Stomach (tissue), 9 donors: ENCODE results near the gene ARG2. TPM values are rescaled to one million over a fixed set of nuclear protein-coding genes. Genes with fewer than 3 reads are reported as not detected.

ENCODE experiments used
- DNase-seq, 2 donors: peaks; one replicate each; pipeline versions ENCODE4 v3.0.0 to v3.0.0-alpha.2; 2013 to 2019
- H3K27ac ChIP-seq, 5 donors: fragments of 200-600 bp in 4 of 5; sonication (generic) in 4 of 5; one replicate each; pipeline ENCODE4 v1.5.1; 2013 to 2019; ENCODE audit warnings: mild to moderate bottlenecking in 1 of 5, moderate library complexity in 1 of 5
- H3K27me3 ChIP-seq, 3 donors: fragments of 200-600 bp; sonication (generic); one replicate each; pipeline ENCODE4 v1.5.1; 2017 to 2019; ENCODE audit warnings: mixed run types in 1 of 3
- H3K36me3 ChIP-seq, 4 donors: fragments of 200-600 bp; sonication (generic); 1 replicate in 3 of 4; 2 replicates in 1 of 4; pipeline ENCODE4 v1.5.1; 2016 to 2019
- H3K4me1 ChIP-seq, 4 donors: fragments of 200-600 bp; sonication (generic); one replicate each; pipeline ENCODE4 v1.5.1; 2016 to 2019
- H3K4me3 ChIP-seq, 4 donors: fragments of 200-600 bp; sonication (generic) in 3 of 4; one replicate each; pipeline ENCODE4 v1.5.1; 2016 to 2019; ENCODE audit warnings: mild to moderate bottlenecking in 1 of 4
- H3K9me3 ChIP-seq, 4 donors: fragments of 200-600 bp; sonication (generic); one replicate each; pipeline ENCODE4 v1.5.1; 2016 to 2019
- EP300 ChIP-seq: sonication (generic); formaldehyde crosslinking; IDR thresholded peaks from one replicate; pipeline ENCODE4 v1.6.1; 2017; ENCODE audit warnings: antibody characterized with exemption
- POLR2A ChIP-seq, 4 donors: fragments of 450-650 bp; IDR thresholded peaks; one replicate each; pipeline ENCODE4 v1.6.1; 2016; ENCODE audit warnings: antibody characterized with exemption in 4 of 4, control low read depth in 2 of 4, mild to moderate bottlenecking in 1 of 4, moderate library complexity in 1 of 4
- POLR2AphosphoS5 ChIP-seq, 3 donors: sonication (generic); formaldehyde crosslinking; IDR thresholded peaks; one replicate each; pipeline ENCODE4 v1.6.1; 2016; ENCODE audit warnings: antibody characterized with exemption in 3 of 3
- WGBS, 5 donors: extraction: QIAGEN DNeasy Blood & Tissue Kit in 3 of 5; methylation state at CpG; one replicate each; pipeline versions ENCODE4 v1.1.5 to v1.1.7; 2013 to 2018; 5-methylcytosine and 5-hydroxymethylcytosine counted together
- intact Hi-C: fragments of 100-400 bp; cut with DNase I; formaldehyde crosslinking; loops from one replicate; pipeline ENCODE4 v1.15.1; 2023; ENCODE audit warnings: low total_unique reads
- polyA plus RNA-seq, 3 donors: library from polyadenylated mRNA; stranded (reverse); fragments of 200-250 nt; gene quantifications; one replicate each; pipeline ENCODE4 v1.2.3, GENCODE V29; 2013
- total RNA-seq, 5 donors: library from RNA; depleted of rRNA; stranded (reverse); fragments of >200 nt; gene quantifications; one replicate each; pipeline versions ENCODE4 v1.1.0 to v1.2.3, GENCODE V29; 2014 to 2016
- TF ChIP-seq, protein P1 (sequence below), 7 experiments: fragments of 450-650 bp in 4 of 7; fragments of 200-600 bp in 3 of 7; sonication (generic) in 3 of 7; IDR thresholded peaks; one replicate each; pipeline ENCODE4 v1.5.1; 2016 to 2019; ENCODE audit warnings: antibody characterized with exemption in 7 of 7, control low read depth in 2 of 7, mild to moderate bottlenecking in 1 of 7
- donor health status: healthy with polysubstance abuse.
- donor health status: Bipolar disorder and iron deficiency.
- donor health status: healthy.

ARG2 gene
- total and polyA plus RNA-seq, 8 donors, result 1.2 to 9.4 (median 4.0) TPM; not detected in 1

- Histone ChIP-seq H3K27ac (peak overlapping the region in 3 of 5 donors; percentile 13 to 31 (median 16)), H3K27me3 (no peaks in the 10 kb centered on the region)
Observed at GRCh38 chr14:67644428-67644827, 24.7 kb downstream of the ARG2 start.

DNA sequence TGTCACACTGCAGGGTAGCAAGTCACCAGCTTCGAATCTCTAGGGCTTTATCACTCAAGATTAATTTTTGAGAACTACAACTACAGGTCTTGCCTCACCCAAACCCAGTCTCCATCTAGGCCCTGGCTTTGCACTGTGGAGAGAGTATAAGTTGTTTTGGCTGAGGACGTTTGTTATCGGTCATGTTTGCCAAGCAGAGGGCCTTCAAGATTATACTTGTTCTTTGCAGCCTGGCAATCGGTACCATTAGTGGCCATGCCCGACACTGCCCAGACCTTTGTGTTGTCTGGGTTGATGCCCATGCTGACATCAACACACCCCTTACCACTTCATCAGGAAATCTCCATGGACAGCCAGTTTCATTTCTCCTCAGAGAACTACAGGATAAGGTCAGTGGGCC is 25.7 kb downstream of the ARG2 start:
- Histone ChIP-seq H3K4me3 (no peak overlapping the region), H3K36me3 (peaks cover 24 to 54% (median 50%) of the 10 kb centered on the region in 4 donors), H3K9me3 (no peaks in the 10 kb centered on the region), H3K27ac (peak overlapping the region in 2 of 5 donors; percentile 16 to 31), H3K27me3 (no peaks in the 10 kb centered on the region), H3K4me1 (peaks cover 0 to 16% (median 6%) of the 10 kb centered on the region in 4 donors)
- TF ChIP-seq, protein P1, sequence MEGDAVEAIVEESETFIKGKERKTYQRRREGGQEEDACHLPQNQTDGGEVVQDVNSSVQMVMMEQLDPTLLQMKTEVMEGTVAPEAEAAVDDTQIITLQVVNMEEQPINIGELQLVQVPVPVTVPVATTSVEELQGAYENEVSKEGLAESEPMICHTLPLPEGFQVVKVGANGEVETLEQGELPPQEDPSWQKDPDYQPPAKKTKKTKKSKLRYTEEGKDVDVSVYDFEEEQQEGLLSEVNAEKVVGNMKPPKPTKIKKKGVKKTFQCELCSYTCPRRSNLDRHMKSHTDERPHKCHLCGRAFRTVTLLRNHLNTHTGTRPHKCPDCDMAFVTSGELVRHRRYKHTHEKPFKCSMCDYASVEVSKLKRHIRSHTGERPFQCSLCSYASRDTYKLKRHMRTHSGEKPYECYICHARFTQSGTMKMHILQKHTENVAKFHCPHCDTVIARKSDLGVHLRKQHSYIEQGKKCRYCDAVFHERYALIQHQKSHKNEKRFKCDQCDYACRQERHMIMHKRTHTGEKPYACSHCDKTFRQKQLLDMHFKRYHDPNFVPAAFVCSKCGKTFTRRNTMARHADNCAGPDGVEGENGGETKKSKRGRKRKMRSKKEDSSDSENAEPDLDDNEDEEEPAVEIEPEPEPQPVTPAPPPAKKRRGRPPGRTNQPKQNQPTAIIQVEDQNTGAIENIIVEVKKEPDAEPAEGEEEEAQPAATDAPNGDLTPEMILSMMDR (IDR thresholded peaks at IDR 0.05), result no peak
- no peak for TF ChIP-seq POLR2A (IDR thresholded peaks at IDR 0.05)
- TF ChIP-seq EP300, result no peak
- no peak for TF ChIP-seq POLR2AphosphoS5 (IDR thresholded peaks at IDR 0.05)
- peak in 1 of 2 donors; percentile 53 for DNase-seq
- intact Hi-C loops, result no loop called here
- 28 to 72% (median 55%) methylated on average over 5 of the region's 5 CpGs for WGBS, 5 donors

More at GRCh38 chr14:67644428-67644827, 24.7 kb downstream of the ARG2 start:
- Histone ChIP-seq H3K36me3 (peaks cover 14 to 44% (median 40%) of the 10 kb centered on the region in 4 donors), H3K4me1 (peaks cover 0 to 16% (median 6%) of the 10 kb centered on the region in 4 donors), H3K9me3 (no peaks in the 10 kb centered on the region), H3K4me3 (no peak overlapping the region)
- intact Hi-C loops, result no loop called here
- no peak for TF ChIP-seq POLR2AphosphoS5 (IDR thresholded peaks at IDR 0.05)
- TF ChIP-seq, protein P1 (IDR thresholded peaks at IDR 0.05), result no peak
- TF ChIP-seq POLR2A (IDR thresholded peaks at IDR 0.05), result no peak
- no peak for TF ChIP-seq EP300
- 85 to 94% (median 92%) methylated on average over 2 of the region's 2 CpGs for WGBS, 5 donors
- no peak for DNase-seq

- no peaks in the 10 kb centered on the region for H3K9me3 ChIP-seq
- WGBS, 5 donors, result 80 to 98% (median 86%) methylated on average over 3 of the region's 3 CpGs
Observed at GRCh38 chr14:67646131-67646530, 26.4 kb downstream of the ARG2 start.

DNA sequence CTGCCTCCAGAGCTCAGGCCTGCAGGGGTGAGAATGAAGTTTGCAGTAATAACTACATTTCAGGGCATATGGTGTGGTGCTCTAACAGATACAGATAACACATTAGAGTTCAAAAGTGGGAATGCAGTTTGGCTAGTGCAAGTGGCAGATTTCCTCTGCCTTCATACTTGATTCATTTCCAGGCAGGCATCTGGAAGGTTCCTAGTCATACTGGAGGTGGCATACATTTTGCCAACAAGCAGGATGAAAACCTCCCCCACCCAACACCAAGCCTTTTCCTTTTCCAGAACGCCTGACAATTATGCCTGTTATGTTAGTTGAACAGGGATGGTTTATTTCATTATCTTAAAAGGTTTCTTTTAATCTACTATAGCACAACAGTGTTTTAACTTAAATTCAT is 30.4 kb downstream of the ARG2 start:
- Histone ChIP-seq H3K4me1 (peaks cover 0 to 4% (median 2%) of the 10 kb centered on the region in 4 donors), H3K27me3 (no peaks in the 10 kb centered on the region), H3K9me3 (no peaks in the 10 kb centered on the region), H3K4me3 (no peak overlapping the region), H3K27ac (no peak overlapping the region), H3K36me3 (peaks cover 63 to 100% (median 97%) of the 10 kb centered on the region in 4 donors)
- WGBS, 5 donors, result 71 to 96% (median 85%) methylated on average over 1 of the region's 1 CpG
- DNase-seq, result no peak
- intact Hi-C loops, result no loop called here
- TF ChIP-seq POLR2AphosphoS5 (IDR thresholded peaks at IDR 0.05) (no peak), POLR2A (IDR thresholded peaks at IDR 0.05) (no peak), EP300 (no peak)

More at GRCh38 chr14:67646131-67646530, 26.4 kb downstream of the ARG2 start:
- peaks cover 31 to 61% (median 57%) of the 10 kb centered on the region in 4 donors for H3K36me3 ChIP-seq
- H3K4me1 ChIP-seq, result peaks cover 0 to 16% (median 6%) of the 10 kb centered on the region in 4 donors
- no peak for TF ChIP-seq EP300
- TF ChIP-seq, protein P1 (IDR thresholded peaks at IDR 0.05), result no peak
- no peak for TF ChIP-seq POLR2A (IDR thresholded peaks at IDR 0.05)
- no peak for TF ChIP-seq POLR2AphosphoS5 (IDR thresholded peaks at IDR 0.05)
- no peaks in the 10 kb centered on the region for H3K27me3 ChIP-seq
- no peak overlapping the region for H3K4me3 ChIP-seq
- peak overlapping the region in 1 of 5 donors; percentile 31 for H3K27ac ChIP-seq
- intact Hi-C loops, result no loop called here
- no peak for DNase-seq

GRCh38 chr14:67650694-67651093 is 31.0 kb downstream of the ARG2 start:
- 78 to 89% (median 83%) methylated on average over 2 of the region's 2 CpGs for WGBS, 5 donors
- Histone ChIP-seq H3K4me1 (no peaks in the 10 kb centered on the region), H3K4me3 (no peak overlapping the region), H3K9me3 (no peaks in the 10 kb centered on the region), H3K27me3 (no peaks in the 10 kb centered on the region), H3K36me3 (peaks cover 68 to 100% (median 100%) of the 10 kb centered on the region in 4 donors), H3K27ac (no peak overlapping the region)
- TF ChIP-seq POLR2AphosphoS5 (IDR thresholded peaks at IDR 0.05) (no peak), POLR2A (IDR thresholded peaks at IDR 0.05) (no peak), EP300 (no peak)
- TF ChIP-seq, protein P1 (IDR thresholded peaks at IDR 0.05), result no peak
- intact Hi-C loops, result no loop called here
- no peak for DNase-seq
